Stimulated activated memory B cell treated with anti-CD40 and anti-IgM and Interleukin-4, amounts not matched to agents 10 μg/mL and 1 μg/mL and 100 μg/mL, for 72 hours (primary cell): ENCODE results near the gene PIMREG.

ENCODE experiments used
- ATAC-seq: fragments of 150-1000 bp; cut with Tn5 transposase; 2 replicates; pipeline ENCODE4 v1.10.0; 2021
- H3K27ac Mint-ChIP-seq: one replicate; pipeline ENCODE4 v1.8.0; 2022; ENCODE audit warnings: mild to moderate bottlenecking, mixed read lengths
- H3K27me3 Mint-ChIP-seq: one replicate; pipeline ENCODE4 v1.8.0; 2022; ENCODE audit warnings: mixed read lengths
- H3K36me3 Mint-ChIP-seq: one replicate; pipeline ENCODE4 v1.8.0; 2022; ENCODE audit warnings: mixed read lengths
- H3K4me1 Mint-ChIP-seq: one replicate; pipeline ENCODE4 v1.8.0; 2022; ENCODE audit warnings: mixed read lengths
- H3K4me3 Mint-ChIP-seq: one replicate; pipeline ENCODE4 v1.8.0; 2022; ENCODE audit warnings: mild to moderate bottlenecking, moderate library complexity, mixed read lengths
- H3K9me3 Mint-ChIP-seq: one replicate; pipeline ENCODE4 v1.8.0; 2022; ENCODE audit warnings: mixed read lengths

Gene PIMREG

GRCh38 chr17:6452471-6453266, 8.4 kb downstream of the PIMREG start:
- Mint-ChIP-seq H3K36me3 (no peaks in the 10 kb centered on the region), H3K4me3 (no peak overlapping the region), H3K27me3 (no peaks in the 10 kb centered on the region), H3K27ac (peak overlapping the region; percentile 6), H3K4me1 (peaks cover 49% of the 10 kb centered on the region), H3K9me3 (no peaks in the 10 kb centered on the region)
- peak; percentile 54 for ATAC-seq

DNA sequence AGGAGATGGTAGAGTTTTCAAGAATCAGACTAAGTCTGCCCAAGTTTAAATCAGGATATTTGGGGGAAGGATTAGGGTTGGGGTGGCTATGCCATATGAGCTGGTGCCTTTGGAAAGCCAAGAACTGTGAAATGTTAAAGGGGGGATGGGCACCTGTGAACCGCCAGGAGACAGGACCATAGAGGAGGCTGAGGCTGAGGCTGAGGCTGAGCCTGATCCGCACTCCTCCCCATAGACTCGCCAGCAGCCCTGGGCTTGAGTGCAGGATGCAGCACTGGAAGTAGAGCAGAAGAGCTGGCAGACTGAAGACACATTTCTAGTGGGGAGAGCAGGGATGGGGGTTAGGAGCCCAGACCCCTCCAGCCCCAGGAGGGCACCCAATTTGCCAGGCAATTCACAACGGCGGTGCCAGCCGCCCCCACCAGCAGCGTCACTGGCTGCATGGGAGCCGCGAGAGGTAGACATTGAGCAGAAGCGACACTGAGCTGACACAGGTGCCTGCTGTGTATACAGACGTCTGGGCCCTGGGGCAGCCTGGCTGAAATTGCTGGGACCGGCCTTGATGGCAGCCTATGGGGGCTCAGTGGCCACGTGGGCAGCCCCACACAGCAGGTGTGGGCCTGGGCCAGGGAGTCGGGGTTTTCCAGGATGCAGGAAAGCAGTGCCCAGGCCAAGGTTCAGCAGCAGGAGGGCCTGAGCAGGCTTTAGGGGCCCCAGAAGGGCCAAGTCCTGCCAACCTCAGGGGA, 9.2 kb downstream of the PIMREG start:
- Mint-ChIP-seq H3K4me3 (no peak overlapping the region), H3K27ac (peak overlapping the region; percentile 6), H3K36me3 (no peaks in the 10 kb centered on the region), H3K9me3 (no peaks in the 10 kb centered on the region), H3K4me1 (peaks cover 49% of the 10 kb centered on the region), H3K27me3 (no peaks in the 10 kb centered on the region)
- no peak for ATAC-seq

- Mint-ChIP-seq H3K4me1 (peaks cover 49% of the 10 kb centered on the region), H3K27me3 (no peaks in the 10 kb centered on the region), H3K36me3 (no peaks in the 10 kb centered on the region), H3K9me3 (no peaks in the 10 kb centered on the region), H3K4me3 (peak overlapping the region; percentile 37), H3K27ac (peak overlapping the region; percentile 21)
- ATAC-seq: peak; percentile 3
These were observed 10.5 kb downstream of the PIMREG start for GRCh38 chr17:6454495-6455320.

- H3K27ac Mint-ChIP-seq: peak overlapping the region; percentile 21
- ATAC-seq: peak; percentile 80
- H3K9me3 Mint-ChIP-seq: no peaks in the 10 kb centered on the region
- no peaks in the 10 kb centered on the region for H3K27me3 Mint-ChIP-seq
- H3K4me3 Mint-ChIP-seq: peak overlapping the region; percentile 49
- H3K36me3 Mint-ChIP-seq: no peaks in the 10 kb centered on the region
- H3K4me1 Mint-ChIP-seq: peaks cover 49% of the 10 kb centered on the region
These were observed 11.1 kb downstream of the PIMREG start for GRCh38 chr17:6455321-6455705.

- Mint-ChIP-seq H3K27ac (no peak overlapping the region), H3K4me1 (peaks cover 42% of the 10 kb centered on the region), H3K36me3 (no peaks in the 10 kb centered on the region), H3K4me3 (no peak overlapping the region), H3K27me3 (no peaks in the 10 kb centered on the region), H3K9me3 (no peaks in the 10 kb centered on the region)
- ATAC-seq: no peak
These were observed 12.1 kb downstream of the PIMREG start for GRCh38 chr17:6456321-6456720.

DNA sequence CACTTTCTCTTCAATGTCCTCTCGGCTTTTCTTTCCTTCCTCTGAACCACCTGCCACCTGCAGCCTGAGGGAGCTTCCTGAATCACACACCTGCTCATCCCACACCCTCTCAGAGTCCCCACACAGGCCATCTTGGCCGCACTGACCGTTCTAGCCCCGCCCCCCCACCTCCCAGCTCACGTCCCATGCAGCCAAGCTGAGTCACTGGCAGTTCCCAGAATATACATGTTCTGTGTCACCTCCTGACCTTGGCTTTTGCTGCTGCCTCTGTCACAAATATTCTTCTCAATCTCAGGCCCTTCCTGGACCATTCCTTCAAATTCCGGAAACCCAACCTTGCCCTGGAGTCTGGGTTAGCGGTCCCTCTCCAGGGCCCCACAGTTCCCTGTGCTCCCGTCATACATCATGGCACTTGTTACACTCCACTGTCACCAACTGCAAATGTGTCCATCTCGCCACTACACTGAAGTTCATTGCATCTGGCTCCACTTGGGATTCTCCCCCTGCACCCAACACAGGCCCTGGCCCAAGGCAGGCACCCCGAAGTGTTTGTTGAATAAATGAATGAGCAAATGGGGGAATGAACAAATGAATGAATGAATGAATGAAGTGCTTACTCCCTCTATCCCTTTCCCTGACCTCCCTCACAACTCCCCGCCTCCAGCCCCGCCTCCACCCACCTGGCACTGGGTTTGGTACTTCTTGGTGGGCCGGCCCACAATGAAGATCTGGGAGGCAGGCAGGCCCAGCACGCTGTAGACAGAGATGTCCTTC, 12.8 kb downstream of the PIMREG start:
- H3K27me3 Mint-ChIP-seq: no peaks in the 10 kb centered on the region
- H3K27ac Mint-ChIP-seq: no peak overlapping the region
- H3K36me3 Mint-ChIP-seq: no peaks in the 10 kb centered on the region
- H3K9me3 Mint-ChIP-seq: no peaks in the 10 kb centered on the region
- ATAC-seq: no peak
- peaks cover 34% of the 10 kb centered on the region for H3K4me1 Mint-ChIP-seq
- no peak overlapping the region for H3K4me3 Mint-ChIP-seq

DNA sequence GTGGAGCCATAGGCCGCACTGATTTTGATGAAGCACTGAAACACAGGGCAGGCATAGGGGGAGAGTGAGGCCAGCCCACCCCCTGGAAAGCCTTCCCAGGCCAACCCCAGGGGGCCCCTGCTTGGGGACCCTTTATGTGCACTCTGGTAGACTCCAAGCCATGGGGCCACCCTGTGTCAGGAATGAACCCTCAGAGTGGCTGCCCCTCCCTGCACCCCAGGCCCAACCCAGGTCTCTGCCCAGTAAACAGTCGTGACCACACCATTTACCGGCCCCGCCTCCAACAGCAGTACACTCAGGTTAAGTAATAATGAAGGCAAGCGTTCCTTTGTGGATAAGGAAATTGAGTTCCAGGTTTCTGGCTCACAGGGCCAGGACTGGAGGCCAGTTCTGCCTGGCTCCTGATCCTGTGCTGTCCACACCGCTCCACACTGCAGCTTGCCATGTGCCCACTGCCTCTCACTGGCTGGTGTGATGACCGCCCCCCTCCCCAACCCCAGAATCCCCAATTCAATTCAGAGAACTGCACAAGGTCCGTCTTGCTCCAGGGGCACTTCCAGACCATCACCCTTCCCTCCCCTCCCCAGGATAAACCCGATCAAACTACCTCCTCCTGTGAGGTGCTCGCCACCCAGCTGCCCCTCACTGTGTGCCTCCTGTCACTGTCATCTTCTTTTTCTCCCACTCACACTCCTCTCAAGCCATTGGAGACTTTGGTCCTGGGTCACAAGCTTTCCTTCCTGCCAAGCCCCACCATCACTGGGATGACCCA, 13.6 kb downstream of the PIMREG start:
- ATAC-seq: no peak
- no peaks in the 10 kb centered on the region for H3K9me3 Mint-ChIP-seq
- H3K27me3 Mint-ChIP-seq: no peaks in the 10 kb centered on the region
- no peak overlapping the region for H3K4me3 Mint-ChIP-seq
- H3K27ac Mint-ChIP-seq: no peak overlapping the region
- H3K4me1 Mint-ChIP-seq: peaks cover 28% of the 10 kb centered on the region
- no peaks in the 10 kb centered on the region for H3K36me3 Mint-ChIP-seq

DNA sequence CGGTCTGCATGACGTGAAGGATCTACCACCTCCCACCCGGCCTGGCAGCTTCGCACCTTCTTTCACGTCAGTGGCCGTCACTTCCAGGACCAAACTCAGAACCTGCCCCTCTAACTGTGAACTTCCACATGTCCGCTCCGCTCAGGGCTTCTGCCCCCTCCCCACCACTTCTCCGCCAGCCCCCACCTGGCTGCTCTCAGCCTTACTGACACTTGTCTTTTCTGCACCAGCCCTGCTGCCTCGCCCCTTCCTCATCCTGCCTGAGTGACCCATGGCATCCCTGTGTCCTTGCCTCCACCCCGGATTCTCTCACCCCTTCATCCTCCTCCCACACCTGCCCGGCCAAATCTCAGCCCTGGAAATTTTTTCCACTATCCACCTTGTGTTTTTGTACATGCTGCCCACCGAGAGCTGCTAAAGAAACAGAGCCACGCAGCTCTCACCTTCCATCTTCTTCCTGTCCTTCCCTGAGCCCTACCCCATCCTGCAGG, 14.2 kb downstream of the PIMREG start:
- no peaks in the 10 kb centered on the region for H3K9me3 Mint-ChIP-seq
- no peaks in the 10 kb centered on the region for H3K27me3 Mint-ChIP-seq
- no peak overlapping the region for H3K27ac Mint-ChIP-seq
- no peaks in the 10 kb centered on the region for H3K36me3 Mint-ChIP-seq
- H3K4me3 Mint-ChIP-seq: no peak overlapping the region
- no peak for ATAC-seq
- peaks cover 21% of the 10 kb centered on the region for H3K4me1 Mint-ChIP-seq

DNA sequence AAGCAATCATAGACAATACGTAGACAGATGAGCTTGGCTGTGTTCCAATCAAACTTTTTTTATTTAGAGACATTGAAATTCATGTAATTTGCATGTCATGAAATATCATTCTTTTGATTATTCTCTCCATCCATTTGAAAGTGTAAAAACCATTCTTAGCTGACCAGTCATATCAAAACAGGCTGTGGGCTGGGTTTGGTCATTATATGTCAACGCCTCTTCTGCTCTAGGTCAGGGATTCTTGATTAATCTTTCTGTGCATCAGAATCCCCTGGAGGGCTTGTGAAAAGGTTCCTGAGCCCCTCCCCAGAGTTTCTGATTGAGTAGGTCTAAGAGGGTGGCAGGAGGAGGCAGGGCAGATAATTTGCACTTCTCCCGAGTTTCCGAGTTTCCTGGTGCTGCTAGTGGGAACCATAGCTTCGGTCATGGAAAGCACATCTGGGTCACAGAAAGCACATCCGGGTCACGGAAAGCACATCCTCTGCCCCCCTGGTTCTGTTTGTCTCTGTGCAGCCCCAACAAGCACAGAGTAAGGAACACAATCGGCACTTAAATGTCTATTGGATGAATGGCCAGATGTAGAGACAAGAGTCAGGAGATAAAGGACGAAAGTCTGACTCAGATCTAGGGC, 16.4 kb downstream of the PIMREG start:
- peaks cover 5% of the 10 kb centered on the region for H3K27me3 Mint-ChIP-seq
- H3K9me3 Mint-ChIP-seq: no peaks in the 10 kb centered on the region
- peaks cover 11% of the 10 kb centered on the region for H3K4me1 Mint-ChIP-seq
- no peak overlapping the region for H3K4me3 Mint-ChIP-seq
- H3K27ac Mint-ChIP-seq: no peak overlapping the region
- no peaks in the 10 kb centered on the region for H3K36me3 Mint-ChIP-seq
- ATAC-seq: no peak

- no peaks in the 10 kb centered on the region for H3K9me3 Mint-ChIP-seq
- no peak for ATAC-seq
- no peak overlapping the region for H3K27ac Mint-ChIP-seq
- peaks cover 11% of the 10 kb centered on the region for H3K27me3 Mint-ChIP-seq
- H3K4me1 Mint-ChIP-seq: peaks cover 11% of the 10 kb centered on the region
- no peaks in the 10 kb centered on the region for H3K36me3 Mint-ChIP-seq
- H3K4me3 Mint-ChIP-seq: no peak overlapping the region
These were observed 17.0 kb downstream of the PIMREG start for GRCh38 chr17:6461246-6461645.

DNA sequence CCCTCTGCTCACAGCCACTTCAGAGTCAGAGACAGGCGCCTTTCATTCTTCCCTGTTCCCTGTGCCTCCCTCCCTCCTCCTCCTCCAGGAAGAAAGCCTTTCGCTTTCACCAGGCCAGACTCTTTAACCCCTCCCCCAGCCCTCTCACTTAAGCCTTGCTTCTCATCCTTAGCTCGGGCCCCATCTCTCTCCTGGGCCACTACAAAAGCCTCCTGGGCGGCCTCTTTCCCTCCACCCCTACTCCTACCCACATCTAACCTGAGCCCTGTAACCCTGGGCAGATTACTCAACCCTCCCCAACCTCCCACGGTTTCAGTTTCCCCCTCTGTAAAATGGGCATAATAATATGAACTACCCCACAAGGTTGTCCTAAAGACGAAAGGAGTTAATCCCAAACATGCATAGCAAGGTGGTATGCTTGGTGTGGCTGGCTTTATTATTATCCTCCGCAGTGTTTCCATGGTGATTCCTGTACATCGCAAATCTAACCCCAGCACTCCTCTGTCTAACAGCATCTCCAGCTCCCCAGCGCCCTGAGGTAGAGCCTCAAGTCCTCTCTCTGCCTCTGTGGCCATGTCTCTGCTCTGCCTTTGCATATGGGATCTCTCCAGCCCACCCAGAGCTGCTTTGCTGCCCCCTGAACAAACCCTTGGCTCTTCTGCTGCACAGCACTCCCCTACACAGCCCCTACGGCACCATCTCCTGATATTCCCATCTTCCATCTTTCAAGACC, 17.7 kb downstream of the PIMREG start:
- no peaks in the 10 kb centered on the region for H3K9me3 Mint-ChIP-seq
- H3K4me3 Mint-ChIP-seq: no peak overlapping the region
- H3K36me3 Mint-ChIP-seq: no peaks in the 10 kb centered on the region
- no peak overlapping the region for H3K27ac Mint-ChIP-seq
- peaks cover 4% of the 10 kb centered on the region for H3K4me1 Mint-ChIP-seq
- no peak for ATAC-seq
- peaks cover 13% of the 10 kb centered on the region for H3K27me3 Mint-ChIP-seq

DNA sequence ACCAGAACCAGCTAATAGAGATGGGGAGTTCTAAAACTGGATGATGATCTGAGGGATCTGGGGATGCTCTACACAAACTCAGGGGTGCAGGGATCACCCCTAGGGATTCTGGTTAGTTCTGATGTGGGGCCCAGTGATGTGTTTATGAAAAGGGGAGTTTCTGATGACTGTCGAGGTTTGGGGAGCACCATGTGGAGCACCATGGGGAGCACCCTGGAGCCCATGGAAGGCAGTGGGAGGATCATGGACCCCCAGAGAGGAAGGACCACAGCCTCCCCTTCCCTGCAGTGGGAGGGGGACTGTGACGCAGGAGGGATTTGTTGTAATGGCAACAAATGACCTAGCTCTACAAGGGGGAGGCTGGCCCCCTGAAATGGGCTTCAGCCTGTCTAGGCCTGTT, 18.4 kb downstream of the PIMREG start:
- ATAC-seq: no peak
- H3K4me3 Mint-ChIP-seq: no peak overlapping the region
- peaks cover 13% of the 10 kb centered on the region for H3K27me3 Mint-ChIP-seq
- H3K27ac Mint-ChIP-seq: no peak overlapping the region
- peaks cover 1% of the 10 kb centered on the region for H3K9me3 Mint-ChIP-seq
- no peaks in the 10 kb centered on the region for H3K36me3 Mint-ChIP-seq
- no peaks in the 10 kb centered on the region for H3K4me1 Mint-ChIP-seq
